HK-2 (cell line): ENCODE results near the gene ADGRD1.

ENCODE experiments used
- DNase-seq: peaks from one replicate; pipeline ENCODE4 v3.0.0-alpha.2; 2018; ENCODE audit not compliant: unreplicated experiment

The ADGRD1 gene

DNA sequence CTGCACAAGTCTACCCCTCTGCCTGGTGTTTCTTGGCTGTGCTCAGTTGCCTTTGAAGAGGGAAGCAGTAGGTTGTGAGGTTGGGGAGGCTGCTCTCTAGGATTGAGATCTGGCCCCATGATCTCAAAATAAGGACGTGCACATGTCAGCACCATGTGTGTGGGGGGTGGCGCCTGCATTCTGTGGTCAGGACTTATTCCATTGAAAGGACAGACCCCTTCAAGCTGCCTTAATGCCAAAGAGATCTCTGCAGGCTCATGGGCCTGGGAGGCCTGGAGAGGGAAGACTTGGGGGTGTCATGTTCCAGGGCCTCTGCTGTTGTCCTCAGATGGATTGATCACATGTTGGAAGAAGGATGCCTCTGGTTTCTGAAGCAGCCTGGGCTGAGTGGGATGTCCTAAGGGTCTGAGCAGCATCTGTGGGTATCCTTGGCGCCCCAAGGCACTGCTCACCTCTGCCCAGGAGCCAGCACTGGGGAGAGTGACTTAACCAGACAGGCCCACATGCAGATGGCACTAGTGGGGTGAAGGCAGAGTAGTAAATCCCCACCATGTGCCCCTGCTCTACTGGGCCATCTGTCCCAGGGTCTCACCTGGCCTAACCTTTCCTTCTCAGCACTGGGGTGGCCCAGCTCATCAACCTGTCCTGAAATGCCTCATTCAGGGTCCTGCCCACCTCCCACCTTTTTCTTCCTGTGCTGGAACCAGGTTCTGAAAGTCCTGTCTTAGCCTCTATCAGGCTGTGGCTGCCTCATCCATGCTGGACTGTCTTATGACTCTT lies 118.9 kb downstream of the ADGRD1 start:
- no peak for DNase-seq

DNA sequence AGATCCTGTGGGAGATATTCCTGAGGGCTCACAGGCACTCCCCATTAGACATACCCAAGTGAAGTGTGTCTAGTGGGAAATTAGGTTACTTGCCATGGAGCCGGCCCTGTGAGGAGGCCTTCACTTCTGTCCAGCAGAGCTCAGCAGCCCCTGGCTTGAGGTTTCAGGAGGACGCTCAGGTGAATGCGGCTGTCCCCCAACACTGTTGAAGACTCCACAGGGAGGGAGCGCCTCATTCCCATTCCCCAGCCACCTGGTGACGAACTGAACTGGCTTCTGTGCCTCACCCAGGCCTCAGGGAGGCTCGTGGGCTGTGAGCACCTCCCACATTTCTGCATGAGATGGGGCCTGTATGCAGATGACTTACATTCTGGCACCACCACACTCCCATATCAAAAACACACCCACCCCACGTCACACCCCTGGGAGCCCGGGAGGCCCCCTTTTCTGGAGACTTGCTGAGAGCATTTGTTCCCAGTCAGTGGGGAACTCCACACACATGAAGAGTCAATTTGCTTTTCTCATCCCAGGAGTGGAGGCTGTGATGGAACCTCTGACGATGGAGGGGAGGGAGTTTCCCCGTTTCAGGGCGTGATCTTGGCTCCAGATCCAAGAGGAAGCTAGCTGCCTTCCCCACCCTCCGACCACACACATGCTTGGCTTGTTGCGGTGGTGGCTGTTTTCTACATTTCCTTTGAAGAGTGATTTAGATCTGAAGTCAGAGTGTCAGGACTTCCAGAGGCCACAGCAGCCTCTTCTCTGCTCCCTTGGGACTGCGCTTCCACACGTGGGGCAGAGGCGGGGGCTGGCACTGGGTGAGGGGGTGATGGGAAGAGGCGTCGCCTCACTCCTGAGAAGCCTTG lies 120.7 kb downstream of the ADGRD1 start:
- no peak for DNase-seq

- DNase-seq, result no peak
Measured at GRCh38 chr12:131075194-131075593, 121.5 kb downstream of the ADGRD1 start.

DNA sequence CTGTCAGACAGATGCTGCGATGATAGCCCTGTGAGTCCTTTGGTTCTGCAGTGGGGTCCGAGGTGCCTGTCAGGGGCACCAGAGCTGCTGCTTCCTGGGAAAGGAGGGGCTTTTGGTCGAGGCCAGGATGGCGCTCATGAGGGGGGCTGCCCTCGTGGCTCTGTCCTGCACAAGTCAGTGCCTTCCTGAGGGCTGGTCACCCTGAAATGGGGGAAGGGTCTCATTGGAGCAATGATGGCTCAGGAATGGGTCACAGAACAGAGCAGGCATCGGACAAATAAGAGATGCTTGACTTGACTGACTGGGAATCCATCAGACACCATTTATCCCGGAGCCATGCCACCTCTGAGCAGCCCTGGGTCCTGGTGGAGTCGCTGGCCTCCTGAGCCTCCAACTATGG lies 121.9 kb downstream of the ADGRD1 start:
- no peak for DNase-seq

GRCh38 chr12:131076296-131076695 lies 122.6 kb downstream of the ADGRD1 start:
- DNase-seq, result no peak

DNA sequence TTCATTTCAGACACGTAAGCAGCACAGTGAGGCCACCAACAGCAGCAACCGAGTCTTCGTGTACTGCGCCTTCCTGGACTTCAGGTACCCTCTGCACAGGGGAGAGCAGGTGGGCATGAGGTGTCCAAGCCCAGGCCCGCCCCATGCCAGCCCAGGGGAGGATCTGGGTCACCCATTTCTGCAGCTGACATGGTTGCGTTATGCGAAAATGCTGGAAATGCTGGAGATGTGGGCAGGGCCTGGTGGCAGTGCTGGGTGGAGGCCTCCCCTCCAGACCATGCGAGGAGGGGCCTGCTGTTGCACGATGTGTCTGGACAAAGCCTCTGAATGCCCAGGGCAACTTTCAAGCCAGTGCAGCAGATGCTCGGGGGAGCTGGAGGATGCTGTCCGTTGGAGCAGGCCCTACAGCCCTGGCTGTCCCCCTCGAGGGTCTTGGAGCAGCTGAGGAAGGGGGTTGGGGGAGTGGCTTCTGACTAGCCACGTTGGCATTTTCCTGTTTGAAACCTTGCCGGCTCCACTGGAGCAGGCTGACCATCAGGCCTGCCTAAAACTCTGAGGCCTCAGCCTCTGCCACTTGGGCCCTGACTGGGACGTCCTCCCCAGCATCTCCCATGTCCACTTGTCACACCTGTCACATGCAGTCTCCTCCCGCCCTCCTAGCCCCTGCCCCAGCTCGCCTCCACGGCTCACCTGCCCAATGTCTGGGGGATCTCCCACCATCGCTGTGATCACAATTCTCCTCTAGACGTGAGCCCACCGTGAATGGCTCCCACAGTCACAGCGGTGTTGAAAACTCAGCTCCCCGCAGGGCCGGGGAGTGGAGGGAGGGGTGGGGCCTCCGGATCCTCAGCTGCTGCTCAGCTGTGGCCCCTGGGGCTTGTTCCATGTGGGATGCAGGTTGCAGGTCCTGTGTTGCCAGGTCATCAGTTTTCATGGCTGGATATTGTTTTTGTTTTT lies 123.4 kb downstream of the ADGRD1 start:
- DNase-seq, result no peak

GRCh38 chr12:131077931-131078391 lies 124.3 kb downstream of the ADGRD1 start:
- no peak for DNase-seq

DNA sequence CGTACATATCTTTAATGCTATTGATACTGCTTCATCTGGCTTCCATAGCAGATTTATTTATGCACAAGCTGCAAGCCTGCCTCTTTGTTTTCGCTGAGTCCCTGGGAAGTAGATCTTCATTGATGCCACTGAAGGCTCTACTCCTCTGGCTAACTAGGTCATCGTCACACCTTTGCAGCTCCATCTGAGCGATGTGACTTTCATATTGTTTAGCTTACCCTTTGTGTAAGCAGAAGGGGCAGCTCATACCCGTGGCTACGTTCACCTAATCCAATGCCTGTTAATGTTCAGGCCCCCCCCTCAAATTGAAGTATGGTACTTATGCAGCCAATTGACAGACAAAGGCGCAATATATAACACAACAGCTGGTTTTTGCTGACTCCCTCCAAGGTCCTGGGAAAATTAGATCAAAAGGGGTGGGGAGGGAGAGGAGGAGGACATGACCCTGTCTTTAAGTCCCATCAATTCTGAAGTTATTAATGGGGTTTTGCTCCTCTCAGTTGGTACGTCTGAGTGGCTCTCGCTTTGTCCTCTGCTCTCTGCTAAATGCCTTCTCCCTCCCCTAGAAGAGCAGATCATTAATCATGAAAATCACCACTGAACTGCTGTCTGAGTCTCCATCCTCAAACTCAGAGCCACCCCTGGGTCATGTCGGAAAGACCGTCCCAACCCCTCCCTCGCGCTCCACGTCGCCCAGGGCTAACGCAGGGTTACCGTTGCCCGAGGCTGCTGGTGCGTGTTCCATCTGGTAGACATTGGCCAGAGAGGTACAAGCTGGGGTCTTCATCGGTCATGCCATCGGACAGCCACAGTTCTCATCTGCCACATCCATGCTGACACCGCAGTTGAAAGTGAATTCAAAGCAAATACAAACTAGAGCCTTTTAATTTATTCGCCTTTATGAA lies 128.8 kb downstream of the ADGRD1 start:
- no peak for DNase-seq

DNA sequence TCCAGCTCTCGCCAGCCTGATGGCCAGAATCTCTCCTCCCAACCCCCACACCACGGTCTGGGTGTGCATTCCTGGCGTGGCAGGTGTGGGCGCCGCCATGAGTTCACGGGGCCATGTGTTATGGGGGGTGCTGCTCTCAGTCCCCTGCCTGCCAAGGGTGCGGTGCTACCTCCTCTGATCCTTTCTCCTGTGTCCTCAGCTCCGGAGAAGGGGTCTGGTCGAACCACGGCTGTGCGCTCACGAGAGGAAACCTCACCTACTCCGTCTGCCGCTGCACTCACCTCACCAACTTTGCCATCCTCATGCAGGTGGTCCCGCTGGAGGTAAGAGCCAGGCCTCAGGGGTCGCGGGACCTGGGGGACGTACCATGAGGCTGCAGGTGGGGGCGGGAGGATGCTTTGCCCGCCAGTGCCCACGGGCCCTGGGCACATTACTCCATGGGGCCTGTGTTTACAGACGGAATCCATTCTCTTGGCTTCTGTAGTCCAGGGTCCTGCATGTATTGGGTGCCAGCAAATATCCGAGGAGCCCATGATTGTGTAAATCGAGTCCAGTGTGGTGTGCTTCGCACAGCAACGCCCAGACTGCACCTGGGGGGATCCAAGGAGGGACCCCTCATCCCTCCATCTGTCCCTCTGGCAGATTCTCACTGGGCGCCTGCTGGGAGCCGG lies 130.8 kb downstream of the ADGRD1 start:
- DNase-seq, result no peak

DNA sequence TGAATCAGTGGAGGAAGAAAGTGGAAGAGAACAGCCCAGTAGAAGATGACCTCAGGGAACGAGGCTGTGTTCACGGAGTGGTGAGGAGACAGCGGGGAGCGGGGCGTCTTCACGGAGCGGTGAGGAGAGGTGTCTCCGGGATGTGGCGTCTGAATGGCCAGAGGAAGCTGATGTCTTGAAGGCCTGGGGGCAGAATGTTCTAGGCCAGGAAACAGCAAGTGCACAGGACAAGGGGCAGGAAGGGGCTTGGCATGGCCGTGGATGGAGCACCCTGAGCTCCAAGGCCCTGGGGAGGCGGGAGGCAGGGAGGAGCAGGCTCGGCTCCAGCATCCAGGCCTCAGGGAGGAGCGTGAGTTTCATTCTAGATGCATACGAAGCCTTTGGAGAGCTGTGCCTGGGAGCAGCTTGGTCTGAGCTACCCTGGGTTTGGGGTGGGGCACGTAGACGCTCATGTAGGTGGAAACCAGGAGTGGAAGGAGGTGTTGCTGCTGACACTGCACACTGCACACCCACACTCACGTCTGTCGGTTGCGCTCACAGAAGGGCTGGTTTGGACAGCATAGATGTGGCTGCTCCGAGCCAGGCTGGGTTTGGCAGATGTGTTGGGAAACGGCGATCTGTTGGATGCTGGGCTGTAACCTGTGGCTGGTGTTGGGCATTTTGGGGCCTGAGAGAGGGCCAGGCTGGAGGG lies 131.6 kb downstream of the ADGRD1 start:
- no peak for DNase-seq

DNA sequence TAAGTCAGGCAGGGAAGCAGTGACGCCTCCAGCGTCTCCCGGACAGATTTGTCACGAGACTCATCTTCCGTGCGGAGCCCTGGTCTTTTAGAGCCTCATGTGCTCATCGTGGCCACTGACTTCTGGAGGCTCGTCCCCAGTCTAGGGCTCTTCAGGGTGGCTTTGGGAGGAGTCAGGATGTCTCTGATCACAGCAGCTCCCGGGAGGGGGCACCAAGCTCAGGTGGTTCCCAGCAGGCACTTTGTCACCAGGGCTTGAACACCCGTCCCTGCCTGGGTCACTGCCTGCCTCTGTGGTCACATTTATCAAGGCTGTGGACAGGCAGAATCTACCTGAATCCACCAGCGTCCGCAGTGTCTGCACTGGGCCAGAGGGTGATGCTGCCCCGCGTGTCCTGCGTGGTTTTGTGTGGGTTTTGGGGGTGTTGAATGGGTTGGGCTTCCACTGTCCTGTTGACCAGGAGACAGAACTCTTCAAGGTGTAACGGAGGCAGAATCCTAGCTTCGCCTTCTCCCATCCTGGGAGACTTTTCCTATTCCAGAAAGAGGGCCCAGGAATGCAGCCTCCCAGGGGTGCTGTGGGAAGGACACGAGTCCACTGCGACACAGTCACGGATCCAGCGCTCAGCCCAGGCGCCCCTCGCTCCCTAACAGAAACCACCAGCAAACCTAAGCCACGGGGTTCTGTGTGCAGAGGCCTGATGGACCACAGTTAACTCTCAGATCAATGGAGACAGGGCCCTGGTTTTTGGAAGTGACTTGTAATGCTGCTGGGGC lies 132.3 kb downstream of the ADGRD1 start:
- no peak for DNase-seq

DNA sequence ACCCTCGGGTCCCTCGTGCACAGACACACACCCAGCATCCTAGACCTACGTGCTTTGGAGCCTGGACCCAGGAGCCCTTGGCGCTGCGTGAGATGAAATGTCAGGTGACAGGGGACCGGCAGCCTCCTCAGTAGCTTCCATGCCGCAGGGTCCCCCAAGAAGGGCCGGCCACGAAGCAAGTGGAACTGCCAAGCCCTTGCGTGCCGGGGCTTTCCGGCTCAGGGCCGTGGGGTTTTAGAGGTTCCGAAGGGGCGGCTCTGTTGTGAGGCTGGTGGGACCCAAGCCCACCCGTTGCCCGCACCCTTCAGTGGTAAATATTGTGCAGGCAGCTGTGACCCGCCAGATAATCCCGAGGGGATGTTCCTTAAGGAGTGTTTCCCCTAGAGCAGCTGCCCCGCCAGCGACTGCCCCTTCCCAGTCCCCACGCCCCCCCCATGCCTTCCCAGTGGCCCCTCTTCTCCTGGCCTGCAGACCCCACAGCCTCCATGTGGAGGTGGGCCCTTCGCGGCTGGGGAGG lies 133.7 kb downstream of the ADGRD1 start:
- no peak for DNase-seq

GRCh38 chr12:131087991-131088700 lies 134.4 kb downstream of the ADGRD1 start:
- DNase-seq, result no peak

DNA sequence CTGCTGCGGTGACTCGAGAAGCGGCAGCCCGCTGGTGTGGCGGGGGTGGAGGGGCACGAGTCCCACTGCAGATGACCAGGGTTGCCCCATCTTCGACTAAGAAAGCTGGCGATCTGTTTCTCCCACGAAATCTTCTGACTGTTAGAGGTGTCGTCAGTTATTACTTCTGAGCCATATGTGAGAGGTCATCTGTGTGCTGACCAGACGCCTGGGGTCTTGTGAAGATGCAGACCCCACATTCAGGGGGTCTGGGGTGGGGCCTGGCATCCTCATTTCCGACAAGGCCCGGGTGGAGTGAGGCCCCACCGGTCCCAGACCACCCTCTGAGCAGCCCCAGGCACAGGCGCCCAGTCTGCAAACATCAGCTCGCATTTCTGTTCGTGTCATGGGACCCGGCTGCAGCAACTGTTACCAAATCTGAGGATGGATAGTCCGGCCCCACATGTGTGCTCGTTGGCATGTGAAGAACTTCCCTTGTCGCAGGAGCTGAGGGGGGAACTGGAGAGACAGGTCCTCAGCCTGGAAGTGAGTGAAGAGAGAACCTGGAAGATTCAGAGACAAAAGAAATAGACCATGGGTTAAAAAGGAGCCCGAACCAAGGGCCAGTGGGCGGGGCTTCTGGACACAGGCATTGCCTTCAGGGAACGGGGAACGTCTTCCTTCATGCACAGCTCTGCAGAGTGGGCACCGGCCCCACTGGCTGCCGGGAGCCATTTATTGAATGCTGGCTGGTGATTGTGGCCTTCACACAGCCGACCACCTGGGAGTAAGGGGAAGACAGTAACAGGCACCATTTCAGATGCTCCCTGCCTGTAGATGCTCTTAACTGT lies 135.2 kb downstream of the ADGRD1 start:
- no peak for DNase-seq

- DNase-seq, result no peak
Measured at GRCh38 chr12:131089531-131090273, 136.0 kb downstream of the ADGRD1 start.
